ENCODE results near the gene CEP128.

CEP128 gene

GRCh38 chr14:80981156-80981555 lies 39.6 kb upstream of the CEP128 start:
- no peak for TF ChIP-seq CTCF (IDR thresholded peaks at IDR 0.05; ENCODE audit: control insufficient read depth, extremely low read depth, insufficient read depth)
- peak; percentile 44 for DNase-seq (ENCODE audit: low read depth)
- no peak overlapping the region for H3K4me3 ChIP-seq (ENCODE audit: low read depth, low read length)

DNA sequence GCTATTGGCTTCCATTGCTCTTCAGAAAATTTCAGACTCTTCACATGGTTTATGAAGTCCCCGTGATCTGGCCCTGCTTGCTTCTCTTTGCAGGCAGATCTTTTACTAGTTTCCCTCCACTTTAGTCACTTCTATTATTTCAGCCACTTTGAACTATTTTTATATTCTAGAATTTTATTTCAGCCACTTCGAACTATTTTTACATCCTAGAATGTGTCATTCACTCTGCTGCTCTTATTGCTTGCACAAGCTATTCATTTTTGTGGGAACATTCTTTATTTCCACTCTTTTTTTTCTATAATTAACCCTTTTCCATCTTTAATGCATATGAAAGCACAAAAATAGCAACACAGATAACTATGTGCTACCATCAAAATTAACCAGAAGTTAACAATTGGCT lies 38.4 kb upstream of the CEP128 start:
- no peak overlapping the region for H3K4me3 ChIP-seq (ENCODE audit: low read depth, low read length)
- no peak for DNase-seq (ENCODE audit: low read depth)
- TF ChIP-seq CTCF (IDR thresholded peaks at IDR 0.05; ENCODE audit: control insufficient read depth, extremely low read depth, insufficient read depth): no peak

GRCh38 chr14:80978403-80978802 lies 36.9 kb upstream of the CEP128 start:
- TF ChIP-seq CTCF (IDR thresholded peaks at IDR 0.05; ENCODE audit: control insufficient read depth, extremely low read depth, insufficient read depth): no peak
- H3K4me3 ChIP-seq (ENCODE audit: low read depth, low read length): no peak overlapping the region
- no peak for DNase-seq (ENCODE audit: low read depth)

GRCh38 chr14:80977221-80977620 lies 35.7 kb upstream of the CEP128 start:
- H3K4me3 ChIP-seq (ENCODE audit: low read depth, low read length): no peak overlapping the region
- no peak for DNase-seq (ENCODE audit: low read depth)
- no peak for TF ChIP-seq CTCF (IDR thresholded peaks at IDR 0.05; ENCODE audit: control insufficient read depth, extremely low read depth, insufficient read depth)

DNA sequence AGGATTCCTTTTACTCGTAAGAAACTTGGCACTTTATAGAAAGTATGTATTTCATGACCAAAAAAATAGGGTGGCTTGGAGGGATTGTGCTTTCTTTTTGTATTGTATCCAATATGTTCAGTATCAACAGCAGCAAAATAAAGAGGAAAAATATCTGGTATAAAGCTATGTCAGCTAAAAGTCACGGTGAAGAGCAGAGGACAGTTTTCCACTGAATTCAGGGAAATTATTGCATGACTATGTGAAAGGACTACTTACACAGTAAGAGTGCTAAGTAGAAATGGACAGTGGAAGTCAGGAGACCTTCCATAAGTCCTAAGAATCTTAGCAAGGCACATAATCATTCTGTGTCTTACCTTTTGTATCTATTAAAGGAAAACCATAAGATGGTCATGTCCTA lies 33.1 kb upstream of the CEP128 start:
- no peak for DNase-seq (ENCODE audit: low read depth)
- no peak for TF ChIP-seq CTCF (IDR thresholded peaks at IDR 0.05; ENCODE audit: control insufficient read depth, extremely low read depth, insufficient read depth)
- H3K4me3 ChIP-seq (ENCODE audit: low read depth, low read length): no peak overlapping the region

DNA sequence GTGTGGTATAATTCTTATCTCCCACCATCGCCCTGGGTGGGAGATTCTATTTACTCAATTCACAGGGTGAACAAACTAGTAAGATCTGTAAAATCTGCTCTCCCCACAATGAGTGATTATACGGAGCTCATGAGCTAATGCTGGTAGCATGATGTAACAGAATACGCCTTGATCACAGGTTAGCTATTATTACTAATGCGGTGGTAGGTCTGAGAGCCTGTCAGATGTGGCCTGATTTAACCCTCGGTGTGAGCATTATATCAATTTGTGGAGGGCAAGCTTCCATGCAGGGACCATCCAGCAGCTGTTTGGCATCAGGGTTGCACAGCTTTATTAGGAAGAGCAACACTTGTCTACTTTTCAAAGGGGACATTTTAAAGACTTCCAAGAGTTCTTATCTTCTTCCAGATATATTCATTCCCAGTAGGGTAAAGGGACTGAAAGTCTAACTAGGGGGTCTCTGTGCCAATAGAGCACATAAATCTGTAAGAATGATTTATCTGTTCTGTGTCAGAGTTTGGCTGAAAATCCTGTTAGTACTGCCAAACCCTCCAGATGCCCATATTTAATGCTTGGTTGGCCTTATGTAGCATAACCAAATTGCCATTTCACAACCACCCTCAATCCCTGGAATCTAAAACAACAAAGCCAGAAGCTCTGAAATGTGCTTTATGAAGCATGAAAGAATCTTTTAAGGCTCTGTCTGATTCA lies 32.5 kb upstream of the CEP128 start:
- TF ChIP-seq CTCF (IDR thresholded peaks at IDR 0.05; ENCODE audit: control insufficient read depth, extremely low read depth, insufficient read depth): no peak
- no peak for DNase-seq (ENCODE audit: low read depth)
- no peak overlapping the region for H3K4me3 ChIP-seq (ENCODE audit: low read depth, low read length)

DNA sequence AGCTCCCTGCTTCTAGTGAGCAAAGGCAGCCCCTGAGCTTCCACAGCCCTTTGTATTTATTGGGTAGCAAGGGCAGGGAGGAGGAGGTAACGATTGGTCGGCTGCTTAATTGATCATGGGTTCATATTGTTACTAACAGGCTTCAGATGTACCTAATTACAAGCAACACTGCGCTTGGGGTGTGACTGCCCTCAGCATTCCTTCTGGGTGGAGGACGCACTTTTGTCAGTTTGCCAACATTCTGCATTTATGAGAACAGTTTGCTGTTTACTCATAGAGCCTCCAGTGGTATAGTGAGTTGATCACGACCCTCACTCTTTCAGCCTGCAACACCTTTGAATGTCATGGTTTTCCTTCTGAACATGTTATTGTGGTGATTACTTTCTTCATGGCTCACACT lies 23.5 kb upstream of the CEP128 start:
- TF ChIP-seq CTCF (IDR thresholded peaks at IDR 0.05; ENCODE audit: control insufficient read depth, extremely low read depth, insufficient read depth): no peak
- H3K4me3 ChIP-seq (ENCODE audit: low read depth, low read length): no peak overlapping the region
- DNase-seq (ENCODE audit: low read depth): no peak

Measured in LNCaP clone FGC (cell line).